ENCODE results near the gene RCOR1. TPM values are rescaled to one million over a fixed set of nuclear protein-coding genes. Genes with fewer than 3 reads are reported as not detected.

The RCOR1 gene
- total RNA-seq, 1 donor from 2014 or later = 11.0 TPM

DNA sequence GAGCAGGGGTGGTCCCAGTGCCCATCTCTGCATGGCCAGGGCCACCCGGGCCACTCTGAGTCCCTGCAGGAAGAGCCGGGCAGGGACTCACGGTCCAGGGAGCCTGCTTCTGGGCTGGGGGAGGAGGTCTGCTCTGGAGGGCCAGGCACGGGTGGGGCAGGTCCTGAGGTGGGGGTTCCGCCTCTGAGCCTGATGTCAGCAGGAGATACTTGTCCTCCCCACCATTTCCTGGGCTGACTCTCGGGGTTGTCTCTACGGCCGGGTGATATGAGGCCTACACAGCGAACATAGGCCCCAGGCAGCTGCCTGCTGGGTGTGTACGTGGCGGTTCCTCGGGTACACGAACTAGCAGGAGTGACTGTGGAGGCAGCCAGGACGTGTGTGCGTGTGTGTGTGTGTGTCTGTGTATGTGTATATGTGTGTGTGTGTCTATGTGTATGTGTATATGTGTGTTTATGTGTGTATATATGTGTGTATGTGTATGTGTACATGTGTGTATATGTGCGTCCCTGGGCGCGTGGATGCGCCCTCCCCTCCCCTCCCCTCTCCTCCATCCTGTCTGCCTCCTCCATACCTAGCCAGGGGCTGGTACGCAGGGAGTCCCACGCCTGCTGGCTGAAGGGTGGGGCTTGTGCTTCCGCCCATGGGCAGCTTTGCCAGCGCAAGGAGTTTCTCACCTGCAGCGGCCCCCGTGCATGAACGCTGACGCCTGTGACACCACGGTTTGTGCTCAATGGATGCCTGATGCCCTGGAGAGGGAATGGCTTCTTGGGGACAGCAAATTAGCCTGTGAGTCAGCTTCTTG, 154.4 kb downstream of the RCOR1 start:
- no peaks in the 10 kb centered on the region for H3K4me1 ChIP-seq
- TF ChIP-seq, protein P1, sequence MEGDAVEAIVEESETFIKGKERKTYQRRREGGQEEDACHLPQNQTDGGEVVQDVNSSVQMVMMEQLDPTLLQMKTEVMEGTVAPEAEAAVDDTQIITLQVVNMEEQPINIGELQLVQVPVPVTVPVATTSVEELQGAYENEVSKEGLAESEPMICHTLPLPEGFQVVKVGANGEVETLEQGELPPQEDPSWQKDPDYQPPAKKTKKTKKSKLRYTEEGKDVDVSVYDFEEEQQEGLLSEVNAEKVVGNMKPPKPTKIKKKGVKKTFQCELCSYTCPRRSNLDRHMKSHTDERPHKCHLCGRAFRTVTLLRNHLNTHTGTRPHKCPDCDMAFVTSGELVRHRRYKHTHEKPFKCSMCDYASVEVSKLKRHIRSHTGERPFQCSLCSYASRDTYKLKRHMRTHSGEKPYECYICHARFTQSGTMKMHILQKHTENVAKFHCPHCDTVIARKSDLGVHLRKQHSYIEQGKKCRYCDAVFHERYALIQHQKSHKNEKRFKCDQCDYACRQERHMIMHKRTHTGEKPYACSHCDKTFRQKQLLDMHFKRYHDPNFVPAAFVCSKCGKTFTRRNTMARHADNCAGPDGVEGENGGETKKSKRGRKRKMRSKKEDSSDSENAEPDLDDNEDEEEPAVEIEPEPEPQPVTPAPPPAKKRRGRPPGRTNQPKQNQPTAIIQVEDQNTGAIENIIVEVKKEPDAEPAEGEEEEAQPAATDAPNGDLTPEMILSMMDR (IDR thresholded peaks at IDR 0.05; ENCODE audit: borderline replicate concordance) = no peak
- no peak overlapping the region for H3K27ac ChIP-seq (replicated peaks)
- DNase-seq = no peak
- H3K27me3 ChIP-seq (ENCODE audit: low read depth) = no peaks in the 10 kb centered on the region
- H3K4me3 ChIP-seq = no peak overlapping the region
- H3K36me3 ChIP-seq = no peaks in the 10 kb centered on the region
- H3K9me3 ChIP-seq (replicated peaks) = peaks cover 9% of the 10 kb centered on the region
- intact Hi-C loops (cut with micrococcal nuclease) = no loop called here

DNA sequence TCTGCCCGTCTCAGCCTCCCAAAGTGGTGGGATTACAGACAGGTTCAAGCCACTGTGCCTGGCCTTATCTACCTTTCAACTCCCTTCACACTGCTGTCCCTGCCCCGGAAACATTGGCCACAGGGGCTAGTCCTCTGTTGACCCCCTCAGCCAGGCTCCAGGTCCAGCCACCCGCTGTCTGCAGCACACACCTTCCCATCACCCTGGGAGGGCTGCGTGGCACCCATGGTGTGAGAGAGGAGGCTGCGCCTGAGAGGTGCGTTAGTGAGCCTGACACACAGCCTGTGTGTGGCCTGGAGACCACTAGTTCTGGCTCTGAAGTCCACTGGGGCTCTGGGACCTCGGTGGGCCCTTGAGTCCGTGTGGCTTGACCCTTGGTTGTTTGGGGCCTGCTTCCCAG, 156.4 kb downstream of the RCOR1 start:
- Histone ChIP-seq H3K27me3 (ENCODE audit: low read depth) (no peaks in the 10 kb centered on the region), H3K27ac (replicated peaks) (no peak overlapping the region), H3K4me3 (no peak overlapping the region), H3K36me3 (no peaks in the 10 kb centered on the region), H3K9me3 (replicated peaks) (no peaks in the 10 kb centered on the region), H3K4me1 (no peaks in the 10 kb centered on the region)
- DNase-seq = no peak
- intact Hi-C loops (cut with micrococcal nuclease) = no loop called here
- TF ChIP-seq, protein P1 (IDR thresholded peaks at IDR 0.05; ENCODE audit: borderline replicate concordance) = no peak

DNA sequence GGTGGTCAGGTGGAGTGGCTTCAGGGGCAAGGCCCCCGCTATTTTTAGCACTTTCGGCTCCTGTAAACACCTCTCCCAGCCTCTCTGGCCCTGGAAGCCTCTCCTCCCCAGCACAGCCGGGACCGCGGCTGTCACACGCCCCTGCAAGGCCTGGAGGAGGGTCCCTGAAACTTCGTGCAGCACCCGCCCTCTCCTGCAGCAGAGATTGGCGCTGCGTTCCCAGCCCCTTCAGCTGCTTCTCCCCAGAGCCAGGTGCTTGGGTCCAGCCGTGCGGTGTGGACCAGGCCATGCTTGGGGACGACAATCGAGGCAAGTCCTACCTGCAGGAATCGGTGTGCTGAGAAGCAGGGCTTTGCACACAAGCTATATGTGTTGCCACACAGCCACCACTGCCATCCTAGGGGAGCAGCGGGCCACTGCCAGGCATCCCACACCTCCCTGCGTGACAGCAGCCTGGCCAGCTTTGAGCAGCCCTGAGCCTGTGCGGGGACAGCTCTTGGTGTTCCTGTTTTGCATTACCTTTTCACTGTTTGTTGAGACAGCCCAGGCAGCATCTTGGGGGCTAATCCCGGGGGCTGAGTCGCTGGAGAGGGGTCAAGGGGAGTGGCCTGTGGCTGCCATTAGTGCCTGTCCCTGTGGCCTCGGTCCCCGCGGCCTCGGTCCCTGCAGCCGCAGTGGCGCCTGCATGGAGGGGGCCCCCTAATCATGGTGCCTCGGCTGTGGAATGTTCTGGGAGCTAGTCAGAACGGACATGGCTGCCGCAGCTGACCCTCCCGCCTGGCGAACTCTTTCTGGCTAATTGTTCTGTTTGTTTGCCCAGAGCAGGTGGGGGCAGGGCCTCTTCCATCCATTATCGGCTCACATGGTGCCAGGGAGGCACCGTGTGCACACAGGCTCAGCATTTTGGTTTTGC, 157.2 kb downstream of the RCOR1 start:
- DNase-seq = no peak
- Histone ChIP-seq H3K27me3 (ENCODE audit: low read depth) (no peaks in the 10 kb centered on the region), H3K27ac (replicated peaks) (no peak overlapping the region), H3K4me3 (no peak overlapping the region), H3K4me1 (no peaks in the 10 kb centered on the region), H3K36me3 (no peaks in the 10 kb centered on the region), H3K9me3 (replicated peaks) (no peaks in the 10 kb centered on the region)
- intact Hi-C loops (cut with micrococcal nuclease) = no loop called here
- TF ChIP-seq, protein P1 (IDR thresholded peaks at IDR 0.05; ENCODE audit: borderline replicate concordance) = no peak

DNA sequence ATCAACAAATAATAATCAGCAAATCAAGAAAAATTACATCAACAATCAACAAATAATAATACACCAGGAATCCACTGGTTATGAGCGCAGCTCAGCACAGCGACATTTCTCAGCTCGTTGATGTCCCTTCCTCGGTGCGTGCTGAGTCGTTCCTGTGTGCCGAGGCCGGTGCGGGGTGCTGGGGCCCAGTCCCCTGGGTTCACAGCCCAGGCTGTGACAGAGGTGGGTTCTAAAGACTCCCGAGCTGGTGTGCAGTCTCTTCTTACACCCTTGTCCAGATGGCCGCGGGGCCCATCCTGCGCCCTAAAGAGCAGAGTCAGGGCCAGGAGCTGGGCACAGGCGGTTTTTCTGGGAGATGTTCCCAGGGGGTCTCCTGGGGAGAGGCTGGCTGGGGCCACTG, 157.9 kb downstream of the RCOR1 start:
- TF ChIP-seq, protein P1 (IDR thresholded peaks at IDR 0.05; ENCODE audit: borderline replicate concordance) = no peak
- H3K36me3 ChIP-seq = no peaks in the 10 kb centered on the region
- H3K9me3 ChIP-seq (replicated peaks) = no peaks in the 10 kb centered on the region
- no peak overlapping the region for H3K27ac ChIP-seq (replicated peaks)
- intact Hi-C loops (cut with micrococcal nuclease) = no loop called here
- no peaks in the 10 kb centered on the region for H3K27me3 ChIP-seq (ENCODE audit: low read depth)
- no peak overlapping the region for H3K4me3 ChIP-seq
- DNase-seq = no peak
- H3K4me1 ChIP-seq = no peaks in the 10 kb centered on the region

DNA sequence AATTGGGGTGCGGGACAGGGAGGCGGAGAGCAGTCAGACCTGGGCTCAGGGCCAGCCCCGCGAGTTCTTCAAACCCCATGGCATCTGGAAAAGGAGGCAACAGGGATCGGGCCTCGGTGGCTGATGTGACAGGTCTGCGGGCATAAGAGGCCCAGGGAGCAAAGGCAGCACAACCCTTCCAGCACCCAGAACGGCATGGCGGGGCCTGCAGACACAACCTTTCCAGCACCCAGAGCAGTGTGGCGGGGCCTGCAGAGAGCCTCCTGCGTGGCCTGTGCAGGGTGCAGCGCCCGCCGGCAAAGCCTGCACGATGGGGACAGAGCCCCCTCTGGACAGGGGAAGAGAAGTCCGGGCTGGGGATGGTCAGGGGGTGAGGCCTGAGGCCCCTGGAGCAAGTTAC, 158.6 kb downstream of the RCOR1 start:
- H3K27ac ChIP-seq (replicated peaks) = no peak overlapping the region
- TF ChIP-seq, protein P1 (IDR thresholded peaks at IDR 0.05; ENCODE audit: borderline replicate concordance) = no peak
- H3K4me3 ChIP-seq = no peak overlapping the region
- no peaks in the 10 kb centered on the region for H3K27me3 ChIP-seq (ENCODE audit: low read depth)
- H3K4me1 ChIP-seq = no peaks in the 10 kb centered on the region
- H3K9me3 ChIP-seq (replicated peaks) = no peaks in the 10 kb centered on the region
- intact Hi-C loops (cut with micrococcal nuclease) = no loop called here
- DNase-seq = no peak
- no peaks in the 10 kb centered on the region for H3K36me3 ChIP-seq
